SU-DHL-6 (cell line): ENCODE data around the gene DAO.

Source experiments
- H2AFZ ChIP-seq: fragments of 200-600 bp; sonication (generic); 2 replicates; pipeline ENCODE4 v1.6.1; 2014; ENCODE audit warnings: low read depth, mild to moderate bottlenecking, moderate library complexity, mixed read lengths, antibody characterized with exemption, low read length; ENCODE audit not compliant: severe bottlenecking
- H3F3A ChIP-seq: fragments of 200-600 bp; shearing (Covaris generic); 2 replicates; pipeline ENCODE4 v1.6.0; 2016; ENCODE audit warnings: antibody characterized with exemption, mild to moderate bottlenecking; ENCODE audit not compliant: insufficient read depth
- H3K27ac ChIP-seq: fragments of 200-600 bp; sonication (generic); 2 replicates; pipeline ENCODE4 v1.5.1; 2016; ENCODE audit warnings: low read depth, mild to moderate bottlenecking, low read length, moderate library complexity, mixed read lengths
- H3K27me3 ChIP-seq: fragments of 200-600 bp; sonication (generic), shearing (Covaris generic); 2 replicates; pipeline ENCODE4 v1.6.0; 2014; ENCODE audit warnings: mild to moderate bottlenecking, low read length
- H3K36me3 ChIP-seq: fragments of 200-600 bp; sonication (generic); 2 replicates; pipeline ENCODE4 v1.6.1; 2014; ENCODE audit warnings: mild to moderate bottlenecking, low read length, mixed read lengths
- H3K4me2 ChIP-seq: fragments of 300-600, 200-600 bp; shearing (Covaris generic), sonication (generic); 2 replicates; pipeline ENCODE4 v1.6.0; 2014; ENCODE audit warnings: low read length, low read depth, mild to moderate bottlenecking; ENCODE audit not compliant: poor library complexity, severe bottlenecking
- H3K4me3 ChIP-seq: fragments of 200-600 bp; sonication (generic); 2 replicates; pipeline ENCODE4 v1.5.1; 2014; ENCODE audit warnings: antibody characterized with exemption, low read length, mild to moderate bottlenecking, mixed read lengths; ENCODE audit not compliant: insufficient read depth, poor library complexity, severe bottlenecking
- H3K79me2 ChIP-seq: fragments of 200-600 bp; sonication (generic); 2 replicates; pipeline ENCODE4 v1.6.1; 2014; ENCODE audit warnings: mild to moderate bottlenecking, low read length, moderate library complexity; ENCODE audit not compliant: insufficient read depth
- H3K9ac ChIP-seq: fragments of 200-600 bp; sonication (generic); 2 replicates; pipeline ENCODE4 v1.7.0; 2014; ENCODE audit warnings: mild to moderate bottlenecking, low read length
- H3K9me2 ChIP-seq: fragments of 200-600 bp; sonication (generic); replicated peaks from 2 replicates; pipeline ENCODE4 v1.6.1; 2014; ENCODE audit warnings: low read length; ENCODE audit not compliant: insufficient read depth
- H3K9me3 ChIP-seq: fragments of 200-600 bp; sonication (generic); 2 replicates; pipeline ENCODE4 v1.6.1; 2014; ENCODE audit warnings: low read length, mixed read lengths; ENCODE audit not compliant: insufficient read depth
- H4K20me1 ChIP-seq: fragments of 200-600 bp; sonication (generic); 2 replicates; pipeline ENCODE4 v1.6.1; 2014; ENCODE audit warnings: low read depth, mild to moderate bottlenecking, antibody characterized with exemption, low read length, moderate library complexity, mixed read lengths
- EZH2phosphoT487 ChIP-seq: fragments of 200-600 bp; sonication (generic), shearing (Covaris generic); conservative IDR thresholded peaks from 2 replicates; pipeline ENCODE4 v1.6.1; 2018; ENCODE audit warnings: mild to moderate bottlenecking, antibody characterized with exemption, low read length, moderate library complexity, mixed read lengths
- TF ChIP-seq, protein P1 (sequence below): fragments of 200-600 bp; sonication (generic); IDR thresholded peaks from one replicate; pipeline ENCODE4 v1.5.1; 2017; ENCODE audit warnings: antibody characterized with exemption, mild to moderate bottlenecking, low read length, moderate library complexity; ENCODE audit not compliant: insufficient read depth, poor library complexity, severe bottlenecking

Gene DAO

DNA sequence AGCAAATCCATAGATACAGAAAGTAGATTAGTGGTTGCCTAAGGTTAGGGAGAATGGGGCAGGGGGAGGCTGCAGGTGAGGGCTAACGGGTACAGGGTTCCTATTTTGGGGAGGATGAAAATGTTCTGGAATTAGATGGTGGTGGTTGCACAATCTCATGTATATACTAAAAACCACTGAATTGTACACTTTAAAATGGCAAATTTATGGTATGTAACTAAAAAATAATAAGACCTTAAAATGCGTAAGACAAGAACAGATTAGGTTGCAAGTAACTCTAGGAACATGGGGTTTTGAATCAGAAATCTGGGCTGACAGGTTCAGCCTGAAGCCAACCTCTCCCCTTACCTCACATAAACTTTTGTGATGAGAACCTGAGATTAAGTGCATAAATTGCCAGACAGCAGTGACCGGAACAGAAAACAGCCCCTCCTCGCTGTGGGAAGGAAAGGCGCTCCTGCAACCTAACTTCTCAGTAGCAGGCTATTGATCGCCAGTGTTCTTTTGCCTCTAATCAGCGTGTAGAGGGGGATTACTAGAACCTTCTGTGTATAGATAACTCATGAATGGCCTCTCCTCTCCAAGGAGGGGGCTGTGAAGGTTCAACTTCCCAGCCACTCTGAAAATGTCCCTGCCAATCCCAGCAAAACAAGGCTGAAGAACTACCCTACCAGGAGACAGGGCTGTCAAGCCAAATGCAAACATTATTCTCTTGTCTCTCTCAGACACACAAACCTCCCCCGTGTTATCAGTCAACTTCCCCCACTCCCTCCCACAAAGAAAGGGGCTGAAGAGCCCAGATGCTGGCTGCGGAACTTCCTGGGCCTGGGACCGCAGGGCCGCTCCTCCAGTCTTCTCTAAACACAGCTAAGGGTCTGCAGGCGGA is 24.4 kb upstream of the DAO start:
- H3K36me3 ChIP-seq, result no peaks in the 10 kb centered on the region

DNA sequence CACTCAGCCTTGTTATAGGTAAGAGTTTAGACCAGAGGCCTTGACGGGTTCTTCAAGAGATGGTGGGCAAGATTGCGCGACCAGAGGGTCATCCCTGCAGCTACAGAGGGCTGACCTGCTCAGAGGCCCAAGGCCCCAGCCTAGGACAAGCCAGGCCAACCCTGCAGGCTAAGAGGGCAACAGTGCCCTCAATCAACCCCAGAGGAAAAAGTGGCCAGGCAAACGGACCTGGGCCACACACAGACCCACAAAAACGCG is 23.8 kb upstream of the DAO start:
- H2AFZ ChIP-seq, result no peak overlapping the region
- peak overlapping the region; percentile 73 for H3K4me2 ChIP-seq
- no peak overlapping the region for H3K4me3 ChIP-seq
- no peak overlapping the region for H3K27ac ChIP-seq
- H3K9me2 ChIP-seq, result no peaks in the 10 kb centered on the region
- peaks cover 4% of the 10 kb centered on the region; the same call in 1 of the 2 replicates for H3F3A ChIP-seq
- no peaks in the 10 kb centered on the region for H3K36me3 ChIP-seq
- TF ChIP-seq, protein P1, sequence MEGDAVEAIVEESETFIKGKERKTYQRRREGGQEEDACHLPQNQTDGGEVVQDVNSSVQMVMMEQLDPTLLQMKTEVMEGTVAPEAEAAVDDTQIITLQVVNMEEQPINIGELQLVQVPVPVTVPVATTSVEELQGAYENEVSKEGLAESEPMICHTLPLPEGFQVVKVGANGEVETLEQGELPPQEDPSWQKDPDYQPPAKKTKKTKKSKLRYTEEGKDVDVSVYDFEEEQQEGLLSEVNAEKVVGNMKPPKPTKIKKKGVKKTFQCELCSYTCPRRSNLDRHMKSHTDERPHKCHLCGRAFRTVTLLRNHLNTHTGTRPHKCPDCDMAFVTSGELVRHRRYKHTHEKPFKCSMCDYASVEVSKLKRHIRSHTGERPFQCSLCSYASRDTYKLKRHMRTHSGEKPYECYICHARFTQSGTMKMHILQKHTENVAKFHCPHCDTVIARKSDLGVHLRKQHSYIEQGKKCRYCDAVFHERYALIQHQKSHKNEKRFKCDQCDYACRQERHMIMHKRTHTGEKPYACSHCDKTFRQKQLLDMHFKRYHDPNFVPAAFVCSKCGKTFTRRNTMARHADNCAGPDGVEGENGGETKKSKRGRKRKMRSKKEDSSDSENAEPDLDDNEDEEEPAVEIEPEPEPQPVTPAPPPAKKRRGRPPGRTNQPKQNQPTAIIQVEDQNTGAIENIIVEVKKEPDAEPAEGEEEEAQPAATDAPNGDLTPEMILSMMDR, result no peak
- no peak for TF ChIP-seq EZH2phosphoT487
- no peaks in the 10 kb centered on the region for H3K27me3 ChIP-seq
- no peaks in the 10 kb centered on the region for H4K20me1 ChIP-seq
- no peaks in the 10 kb centered on the region for H3K79me2 ChIP-seq
- no peak overlapping the region; the same call in 1 of the 2 replicates for H3K9ac ChIP-seq
- H3K9me3 ChIP-seq, result 0 out of 2 replicates have a peak, but pooled peaks cover 5% of the 10 kb centered on the region

More for the DNA sequence above, 24.4 kb upstream of the DAO start:
- peaks cover 4% of the 10 kb centered on the region; the same call in 1 of the 2 replicates for H3F3A ChIP-seq
- H3K27me3 ChIP-seq, result no peaks in the 10 kb centered on the region
- H2AFZ ChIP-seq, result no peak overlapping the region
- no peaks in the 10 kb centered on the region for H4K20me1 ChIP-seq
- no peak overlapping the region for H3K4me3 ChIP-seq
- no peak overlapping the region for H3K4me2 ChIP-seq
- H3K27ac ChIP-seq, result no peak overlapping the region
- 0 out of 2 replicates have a peak, but pooled peaks cover 5% of the 10 kb centered on the region for H3K9me3 ChIP-seq
- no peak overlapping the region for H3K9ac ChIP-seq
- no peaks in the 10 kb centered on the region for H3K79me2 ChIP-seq
- H3K9me2 ChIP-seq, result no peaks in the 10 kb centered on the region
- TF ChIP-seq, protein P1, result no peak
- TF ChIP-seq EZH2phosphoT487, result no peak

GRCh38 chr12:108856428-108857157 is 23.3 kb upstream of the DAO start:
- 0 out of 2 replicates have a peak, but pooled peaks cover 4% of the 10 kb centered on the region for H3F3A ChIP-seq
- peak overlapping the region; percentile 73 for H3K4me2 ChIP-seq
- no peaks in the 10 kb centered on the region for H3K9me2 ChIP-seq
- H3K36me3 ChIP-seq, result no peaks in the 10 kb centered on the region
- H3K9me3 ChIP-seq, result 0 out of 2 replicates have a peak, but pooled peaks cover 5% of the 10 kb centered on the region
- peak overlapping the region; percentile 62 for H3K4me3 ChIP-seq
- H3K27me3 ChIP-seq, result no peaks in the 10 kb centered on the region
- H3K79me2 ChIP-seq, result no peaks in the 10 kb centered on the region
- H4K20me1 ChIP-seq, result no peaks in the 10 kb centered on the region
- H3K27ac ChIP-seq, result no peak overlapping the region
- H3K9ac ChIP-seq, result peak overlapping the region; percentile 63
- peak overlapping the region; percentile 51 for H2AFZ ChIP-seq
- TF ChIP-seq EZH2phosphoT487, result no peak
- TF ChIP-seq, protein P1, result no peak
